ENCODE data around the gene MAN2A1. TPM values are rescaled to one million over a fixed set of nuclear protein-coding genes. Genes with fewer than 3 reads are reported as not detected.
A peak's percentile ranks its signal among the peaks of the same experiment; 100 is the strongest.
"Not testable (repeated sequence)": the region's sequence is repeated elsewhere in the genome, so short reads cannot be mapped to it uniquely, and the experiment has no call there.

The MAN2A1 gene
- total and polyA plus RNA-seq, 2 donors (not counting 1 experiment from before 2014, with no cell fraction given): 51.6 to 70.5 TPM

- peak in 1 of 2 donors; percentile 89 for DNase-seq (ENCODE audit: low read depth in 2 of 2)
- Histone ChIP-seq H4K20me1 (ENCODE audit: control insufficient read depth, extremely low read depth, insufficient read depth, low read length) (no peaks in the 10 kb centered on the region), H3K9ac (ENCODE audit: insufficient read depth, low read length) (no peak overlapping the region), H3K4me1 (ENCODE audit: control insufficient read depth, extremely low read depth, insufficient read depth, low read length) (peaks cover 2% of the 10 kb centered on the region), H3K9me3 (ENCODE audit: control insufficient read depth, insufficient read depth, low read depth, low read length) (no peaks in the 10 kb centered on the region), H3K27ac (ENCODE audit: insufficient read depth, low read length) (no peak overlapping the region), H3K4me2 (ENCODE audit: extremely low read depth, insufficient read depth, low read length) (no peak overlapping the region), H3K4me3 (replicated peaks in 1 of 4; ENCODE audit: control extremely low read depth in 1 of 4, insufficient read depth in 1 of 4, low read depth in 3 of 4, low read length in 4 of 4) (no peak overlapping the region), H2AFZ (ENCODE audit: low read length) (no peak overlapping the region), H3K27me3 (ENCODE audit: control insufficient read depth, insufficient read depth, low read length) (no peaks in the 10 kb centered on the region), H3K36me3 (ENCODE audit: control insufficient read depth, insufficient read depth, low read length) (no peaks in the 10 kb centered on the region), H3K79me2 (ENCODE audit: control insufficient read depth, insufficient read depth, low read length) (no peaks in the 10 kb centered on the region)
- no peak for TF ChIP-seq EZH2 (IDR thresholded peaks at IDR 0.05; ENCODE audit: low read length, missing control alignments)
- no peak for TF ChIP-seq CTCF (conservative IDR thresholded peaks at IDR 0.05 in 1 of 2, IDR thresholded peaks at IDR 0.05 in 1 of 2; ENCODE audit: low read depth in 1 of 2, low read length in 2 of 2)
Observed at GRCh38 chr5:109826426-109826825, 136.7 kb downstream of the MAN2A1 start.

- Histone ChIP-seq H3K9ac (ENCODE audit: insufficient read depth, low read length) (no peak overlapping the region), H3K4me3 (replicated peaks in 1 of 4; ENCODE audit: control extremely low read depth in 1 of 4, insufficient read depth in 1 of 4, low read depth in 3 of 4, low read length in 4 of 4) (no peak overlapping the region), H3K27ac (ENCODE audit: insufficient read depth, low read length) (no peak overlapping the region), H3K4me1 (ENCODE audit: control insufficient read depth, extremely low read depth, insufficient read depth, low read length) (peaks cover 2% of the 10 kb centered on the region), H3K27me3 (ENCODE audit: control insufficient read depth, insufficient read depth, low read length) (no peaks in the 10 kb centered on the region), H2AFZ (ENCODE audit: low read length) (no peak overlapping the region), H4K20me1 (ENCODE audit: control insufficient read depth, extremely low read depth, insufficient read depth, low read length) (no peaks in the 10 kb centered on the region), H3K36me3 (ENCODE audit: control insufficient read depth, insufficient read depth, low read length) (no peaks in the 10 kb centered on the region), H3K79me2 (ENCODE audit: control insufficient read depth, insufficient read depth, low read length) (no peaks in the 10 kb centered on the region), H3K4me2 (ENCODE audit: extremely low read depth, insufficient read depth, low read length) (no peak overlapping the region), H3K9me3 (ENCODE audit: control insufficient read depth, insufficient read depth, low read depth, low read length) (no peaks in the 10 kb centered on the region)
- peak in 1 of 2 donors; percentile 24 for DNase-seq (ENCODE audit: low read depth in 2 of 2)
- TF ChIP-seq EZH2 (IDR thresholded peaks at IDR 0.05; ENCODE audit: low read length, missing control alignments): no peak
- no peak for TF ChIP-seq CTCF (conservative IDR thresholded peaks at IDR 0.05 in 1 of 2, IDR thresholded peaks at IDR 0.05 in 1 of 2; ENCODE audit: low read depth in 1 of 2, low read length in 2 of 2)
Observed at GRCh38 chr5:109829331-109829730, 139.6 kb downstream of the MAN2A1 start.

- H3K9me3 ChIP-seq (ENCODE audit: control insufficient read depth, insufficient read depth, low read depth, low read length): no peaks in the 10 kb centered on the region
- peak in 1 of 2 donors; percentile 68 for DNase-seq (ENCODE audit: low read depth in 2 of 2)
- H3K36me3 ChIP-seq (ENCODE audit: control insufficient read depth, insufficient read depth, low read length): no peaks in the 10 kb centered on the region
- H3K4me1 ChIP-seq (ENCODE audit: control insufficient read depth, extremely low read depth, insufficient read depth, low read length): peaks cover 2% of the 10 kb centered on the region
- H3K4me2 ChIP-seq (ENCODE audit: extremely low read depth, insufficient read depth, low read length): no peak overlapping the region
- H3K79me2 ChIP-seq (ENCODE audit: control insufficient read depth, insufficient read depth, low read length): no peaks in the 10 kb centered on the region
- no peak overlapping the region for H3K4me3 ChIP-seq (replicated peaks in 1 of 4; ENCODE audit: control extremely low read depth in 1 of 4, insufficient read depth in 1 of 4, low read depth in 3 of 4, low read length in 4 of 4)
- no peaks in the 10 kb centered on the region for H4K20me1 ChIP-seq (ENCODE audit: control insufficient read depth, extremely low read depth, insufficient read depth, low read length)
- H3K9ac ChIP-seq (ENCODE audit: insufficient read depth, low read length): no peak overlapping the region
- H3K27ac ChIP-seq (ENCODE audit: insufficient read depth, low read length): no peak overlapping the region
- no peak for TF ChIP-seq EZH2 (IDR thresholded peaks at IDR 0.05; ENCODE audit: low read length, missing control alignments)
- TF ChIP-seq CTCF (conservative IDR thresholded peaks at IDR 0.05 in 1 of 2, IDR thresholded peaks at IDR 0.05 in 1 of 2; ENCODE audit: low read depth in 1 of 2, low read length in 2 of 2): no peak
- no peak overlapping the region for H2AFZ ChIP-seq (ENCODE audit: low read length)
- no peaks in the 10 kb centered on the region for H3K27me3 ChIP-seq (ENCODE audit: control insufficient read depth, insufficient read depth, low read length)
Observed at GRCh38 chr5:109830955-109831502, 141.3 kb downstream of the MAN2A1 start.

- H3K4me3 ChIP-seq (replicated peaks in 1 of 4; ENCODE audit: control extremely low read depth in 1 of 4, insufficient read depth in 1 of 4, low read depth in 3 of 4, low read length in 4 of 4); H3K36me3 ChIP-seq (ENCODE audit: control insufficient read depth, insufficient read depth, low read length): not testable (repeated sequence)
Observed at GRCh38 chr5:109832207-109833188, 142.8 kb downstream of the MAN2A1 start.

More at GRCh38 chr5:109832207-109833188, 142.8 kb downstream of the MAN2A1 start:
- H3K9ac ChIP-seq (ENCODE audit: insufficient read depth, low read length); H3K4me1 ChIP-seq (ENCODE audit: control insufficient read depth, extremely low read depth, insufficient read depth, low read length); H3K9me3 ChIP-seq (ENCODE audit: control insufficient read depth, insufficient read depth, low read depth, low read length); H3K79me2 ChIP-seq (ENCODE audit: control insufficient read depth, insufficient read depth, low read length); H4K20me1 ChIP-seq (ENCODE audit: control insufficient read depth, extremely low read depth, insufficient read depth, low read length); H3K27ac ChIP-seq (ENCODE audit: insufficient read depth, low read length); H3K27me3 ChIP-seq (ENCODE audit: control insufficient read depth, insufficient read depth, low read length); H2AFZ ChIP-seq (ENCODE audit: low read length); H3K4me2 ChIP-seq (ENCODE audit: extremely low read depth, insufficient read depth, low read length): not testable (repeated sequence)
- peak in 1 of 2 donors; percentile 32 for DNase-seq (ENCODE audit: low read depth in 2 of 2)

Measured in fibroblast of lung (primary cell).